Tibial artery (tissue), 4 donors: ENCODE data around the gene TLR1.

ENCODE experiments used
- DNase-seq, 2 donors: peaks; one replicate each; pipeline ENCODE4 v3.0.0-alpha.2; 2019
- H3K27ac ChIP-seq, 2 donors: fragments of 200-600 bp; sonication (generic) in 1 of 2; 1 replicate in 1 of 2; 2 replicates in 1 of 2; pipeline ENCODE4 v1.5.1; 2018 to 2019; ENCODE audit warnings: mild to moderate bottlenecking in 1 of 2
- H3K27me3 ChIP-seq, 2 donors: fragments of 200-600 bp; sonication (generic) in 1 of 2; one replicate each; pipeline versions ENCODE4 v1.5.1 to v1.6.0; 2016 to 2019
- H3K36me3 ChIP-seq, 3 donors: fragments of 200-600 bp; sonication (generic) in 2 of 3; one replicate each; pipeline ENCODE4 v1.5.1; 2016 to 2019; ENCODE audit warnings: mild to moderate bottlenecking in 2 of 3
- H3K4me1 ChIP-seq, 4 donors: fragments of 200-600 bp; sonication (generic) in 2 of 4; 1 replicate in 3 of 4; 2 replicates in 1 of 4; pipeline ENCODE4 v1.5.1; 2016 to 2019
- H3K4me3 ChIP-seq, 2 donors: fragments of 200-600 bp; sonication (generic) in 1 of 2; 1 replicate in 1 of 2; 2 replicates in 1 of 2; pipeline ENCODE4 v1.5.1; 2018 to 2019; ENCODE audit warnings: mild to moderate bottlenecking in 2 of 2
- H3K9me3 ChIP-seq, 3 donors: fragments of 200-600 bp; sonication (generic) in 1 of 3; one replicate each; pipeline ENCODE4 v1.5.1; 2016 to 2019
- intact Hi-C: fragments of 100-400 bp; cut with DNase I; formaldehyde crosslinking; loops from one replicate; pipeline ENCODE4 v1.15.0; 2023; ENCODE audit warnings: low total_unique reads
- TF ChIP-seq, protein P1 (sequence below), 2 experiments: fragments of 200-600 bp in 1 of 2; fragments of 450-650 bp in 1 of 2; IDR thresholded peaks; one replicate each; pipeline ENCODE4 v1.5.1; 2017 to 2019; ENCODE audit warnings: antibody characterized with exemption in 2 of 2, mild to moderate bottlenecking in 1 of 2, moderate library complexity in 1 of 2

The TLR1 gene

GRCh38 chr4:38823766-38824165 lies 19.2 kb upstream of the TLR1 start:
- Histone ChIP-seq H3K4me1 (no peaks in the 10 kb centered on the region), H3K36me3 (no peaks in the 10 kb centered on the region), H3K9me3 (no peaks in the 10 kb centered on the region), H3K27me3 (no peaks in the 10 kb centered on the region), H3K27ac (no peak overlapping the region), H3K4me3 (no peak overlapping the region)
- intact Hi-C loops = no loop called here
- TF ChIP-seq, protein P1, sequence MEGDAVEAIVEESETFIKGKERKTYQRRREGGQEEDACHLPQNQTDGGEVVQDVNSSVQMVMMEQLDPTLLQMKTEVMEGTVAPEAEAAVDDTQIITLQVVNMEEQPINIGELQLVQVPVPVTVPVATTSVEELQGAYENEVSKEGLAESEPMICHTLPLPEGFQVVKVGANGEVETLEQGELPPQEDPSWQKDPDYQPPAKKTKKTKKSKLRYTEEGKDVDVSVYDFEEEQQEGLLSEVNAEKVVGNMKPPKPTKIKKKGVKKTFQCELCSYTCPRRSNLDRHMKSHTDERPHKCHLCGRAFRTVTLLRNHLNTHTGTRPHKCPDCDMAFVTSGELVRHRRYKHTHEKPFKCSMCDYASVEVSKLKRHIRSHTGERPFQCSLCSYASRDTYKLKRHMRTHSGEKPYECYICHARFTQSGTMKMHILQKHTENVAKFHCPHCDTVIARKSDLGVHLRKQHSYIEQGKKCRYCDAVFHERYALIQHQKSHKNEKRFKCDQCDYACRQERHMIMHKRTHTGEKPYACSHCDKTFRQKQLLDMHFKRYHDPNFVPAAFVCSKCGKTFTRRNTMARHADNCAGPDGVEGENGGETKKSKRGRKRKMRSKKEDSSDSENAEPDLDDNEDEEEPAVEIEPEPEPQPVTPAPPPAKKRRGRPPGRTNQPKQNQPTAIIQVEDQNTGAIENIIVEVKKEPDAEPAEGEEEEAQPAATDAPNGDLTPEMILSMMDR (IDR thresholded peaks at IDR 0.05) = no peak
- no peak for DNase-seq

GRCh38 chr4:38822748-38823303 lies 18.2 kb upstream of the TLR1 start:
- no peak for DNase-seq
- Histone ChIP-seq H3K9me3 (no peaks in the 10 kb centered on the region), H3K4me1 (no peaks in the 10 kb centered on the region), H3K4me3 (no peak overlapping the region), H3K27me3 (no peaks in the 10 kb centered on the region), H3K36me3 (no peaks in the 10 kb centered on the region), H3K27ac (no peak overlapping the region)
- intact Hi-C loops = no loop called here
- TF ChIP-seq, protein P1 (IDR thresholded peaks at IDR 0.05) = no peak

DNA sequence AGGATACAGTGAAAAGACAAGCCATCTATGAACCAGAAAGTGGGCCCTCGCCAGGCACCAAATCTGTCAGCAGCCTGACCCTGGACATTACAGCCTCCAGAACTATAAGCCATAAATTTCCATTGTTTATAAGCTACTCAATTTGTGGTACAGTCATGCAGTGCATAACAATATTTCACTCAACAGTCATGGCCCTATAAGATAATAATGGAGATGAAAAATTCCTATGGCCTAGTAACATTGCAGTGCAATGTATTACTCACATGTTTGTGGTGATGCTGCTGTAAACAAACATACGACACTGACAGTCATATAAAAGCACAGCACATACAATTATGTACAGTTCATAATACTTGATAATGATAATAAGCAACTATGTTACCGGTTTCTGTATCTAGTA lies 17.1 kb upstream of the TLR1 start:
- intact Hi-C loops = no loop called here
- Histone ChIP-seq H3K9me3 (no peaks in the 10 kb centered on the region), H3K36me3 (no peaks in the 10 kb centered on the region), H3K27me3 (no peaks in the 10 kb centered on the region), H3K27ac (no peak overlapping the region), H3K4me3 (no peak overlapping the region), H3K4me1 (no peaks in the 10 kb centered on the region)
- TF ChIP-seq, protein P1 (IDR thresholded peaks at IDR 0.05) = no peak
- no peak for DNase-seq

DNA sequence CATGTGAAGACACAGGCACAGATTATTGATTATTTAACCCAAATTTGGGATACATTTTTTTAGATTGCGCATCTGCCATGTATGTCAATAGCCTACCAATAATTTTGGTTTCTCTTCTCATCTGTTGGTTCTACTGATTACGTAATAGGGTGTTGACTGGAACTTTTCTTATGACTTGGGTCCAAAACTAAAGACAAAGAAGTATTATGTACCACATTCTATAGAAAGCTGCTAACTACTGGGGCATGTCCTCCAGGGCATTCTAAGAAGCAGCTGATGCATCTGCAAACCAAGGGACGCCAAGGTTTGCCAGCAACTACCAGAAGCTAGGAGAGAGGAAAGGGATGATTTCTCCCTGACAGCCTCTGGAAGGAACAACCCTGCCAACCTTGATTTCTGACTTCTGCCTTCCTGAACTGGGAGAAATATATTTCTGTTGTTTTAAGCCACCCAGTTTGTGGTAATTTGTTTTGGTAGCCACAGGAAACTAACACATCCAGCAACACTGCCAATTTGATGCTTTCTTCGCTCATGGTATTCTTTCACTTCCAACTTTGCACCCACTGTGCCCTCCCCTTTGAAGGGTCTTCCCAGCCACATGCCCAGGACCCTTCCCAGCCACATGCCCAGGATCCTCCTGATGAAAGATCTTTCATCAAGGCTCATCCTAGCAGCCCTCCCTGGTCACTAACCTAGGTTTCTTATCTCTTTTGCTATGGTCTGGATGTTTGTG lies 15.9 kb upstream of the TLR1 start:
- H3K27ac ChIP-seq = no peak overlapping the region
- no peak overlapping the region for H3K4me3 ChIP-seq
- H3K27me3 ChIP-seq = no peaks in the 10 kb centered on the region
- TF ChIP-seq, protein P1 (IDR thresholded peaks at IDR 0.05) = no peak
- H3K4me1 ChIP-seq = no peaks in the 10 kb centered on the region
- intact Hi-C loops = no loop called here
- H3K9me3 ChIP-seq = no peaks in the 10 kb centered on the region
- no peaks in the 10 kb centered on the region for H3K36me3 ChIP-seq
- DNase-seq = no peak

- H3K9me3 ChIP-seq = peaks cover 0 to 4% (median 0%) of the 10 kb centered on the region in 3 donors
- no peaks in the 10 kb centered on the region for H3K4me1 ChIP-seq
- TF ChIP-seq, protein P1 (IDR thresholded peaks at IDR 0.05) = no peak
- no peaks in the 10 kb centered on the region for H3K27me3 ChIP-seq
- no peak for DNase-seq
- H3K27ac ChIP-seq = no peak overlapping the region
- H3K4me3 ChIP-seq = no peak overlapping the region
- no peaks in the 10 kb centered on the region for H3K36me3 ChIP-seq
- intact Hi-C loops = no loop called here
Measured at GRCh38 chr4:38819569-38819968, 15.0 kb upstream of the TLR1 start.
